ENCODE data around the gene TANGO6.

DNA sequence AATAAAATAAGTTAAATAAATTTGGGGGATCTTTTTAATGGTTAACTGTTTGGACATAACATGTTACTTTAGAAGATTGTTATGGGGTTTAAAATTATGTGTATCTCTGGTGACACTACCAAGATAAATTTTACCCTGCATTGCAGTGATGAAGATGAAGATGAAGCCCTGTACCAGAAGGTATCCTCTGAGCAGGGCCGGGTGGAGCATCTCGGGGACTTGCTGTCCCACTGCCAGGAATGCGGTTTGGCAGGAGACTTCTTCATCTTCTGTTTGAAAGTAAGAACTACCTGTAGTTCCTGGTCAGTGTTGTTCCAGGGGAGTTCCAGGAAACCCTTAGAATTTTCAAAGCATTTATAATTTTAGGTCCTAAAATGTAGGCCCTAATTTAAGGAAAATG lies 64.0 kb downstream of the TANGO6 start:
- TF ChIP-seq POLR2A (IDR thresholded peaks at IDR 0.05; ENCODE audit: low read length) (no peak), GATA1 (IDR thresholded peaks at IDR 0.05; ENCODE audit: low read depth, low read length) (no peak)
